ENCODE data around the gene TSR3. TPM values are rescaled to one million over a fixed set of nuclear protein-coding genes. Genes with fewer than 3 reads are reported as not detected.

The TSR3 gene
- total RNA-seq (10 to 100 TPM; 20.3 to 29.5 TPM), polyA plus RNA-seq (10 to 100 TPM; 28.3 to 29.9 TPM)

- no peak within 1 kb of the TSS for H3K27ac ChIP-seq (ENCODE audit: low read depth in 1 of 2, low read length in 2 of 2)
- TF ChIP-seq GABPA (IDR thresholded peaks at IDR 0.05 in 1 of 2, conservative IDR thresholded peaks at IDR 0.05 in 1 of 2) = peak in 1 of 2 donors; percentile 87
- no peak for TF ChIP-seq FOXA2 (IDR thresholded peaks at IDR 0.05)
- TF ChIP-seq, protein P1, sequence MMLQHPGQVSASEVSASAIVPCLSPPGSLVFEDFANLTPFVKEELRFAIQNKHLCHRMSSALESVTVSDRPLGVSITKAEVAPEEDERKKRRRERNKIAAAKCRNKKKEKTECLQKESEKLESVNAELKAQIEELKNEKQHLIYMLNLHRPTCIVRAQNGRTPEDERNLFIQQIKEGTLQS (IDR thresholded peaks at IDR 0.05) = no peak
- peak; percentile 87 for TF ChIP-seq YY1 (IDR thresholded peaks at IDR 0.05)
- no peak for TF ChIP-seq HNF4A (conservative IDR thresholded peaks at IDR 0.05)
- peak within 1 kb of the TSS; percentile 91 to 98 (median 95) for H3K4me3 ChIP-seq (ENCODE audit: low read depth in 1 of 3, low read length in 3 of 3)
- H3K4me1 ChIP-seq (ENCODE audit: control insufficient read depth in 4 of 4, insufficient read depth in 4 of 4, low read length in 3 of 4) = peaks cover 6 to 52% (median 33%) of the 10 kb centered on the region in 4 donors
- peak; percentile 87 for DNase-seq (ENCODE audit: low spot score)
- H3K9ac ChIP-seq (ENCODE audit: low read depth in 1 of 2, low read length in 2 of 2) = peak within 1 kb of the TSS; percentile 20 to 37
- H3K27me3 ChIP-seq (ENCODE audit: control insufficient read depth in 4 of 4, insufficient read depth in 4 of 4, low read length in 3 of 4) = no peaks in the 10 kb centered on the region
- WGBS = under 1% methylated on average over 98 of the region's 98 CpGs
- H3K36me3 ChIP-seq (ENCODE audit: control insufficient read depth in 4 of 4, insufficient read depth in 3 of 4, low read depth in 1 of 4, low read length in 3 of 4) = peaks cover 3 to 14% (median 6%) of the 10 kb centered on the region in 4 donors
- no peaks in the 10 kb centered on the region for H3K9me3 ChIP-seq (ENCODE audit: control insufficient read depth in 4 of 4, low read length in 3 of 4)
Measured at GRCh38 chr16:1351582-1352362, at the start of gene TSR3, which contains the start of gene GNPTG. TSS of gene TSR3 (minus strand) at chr16:1351878. CDS start at chr16:1351804, 74 bp downstream. TSS of gene GNPTG (plus strand) at chr16:1351931. CDS start at chr16:1351966, 35 bp downstream.

DNA sequence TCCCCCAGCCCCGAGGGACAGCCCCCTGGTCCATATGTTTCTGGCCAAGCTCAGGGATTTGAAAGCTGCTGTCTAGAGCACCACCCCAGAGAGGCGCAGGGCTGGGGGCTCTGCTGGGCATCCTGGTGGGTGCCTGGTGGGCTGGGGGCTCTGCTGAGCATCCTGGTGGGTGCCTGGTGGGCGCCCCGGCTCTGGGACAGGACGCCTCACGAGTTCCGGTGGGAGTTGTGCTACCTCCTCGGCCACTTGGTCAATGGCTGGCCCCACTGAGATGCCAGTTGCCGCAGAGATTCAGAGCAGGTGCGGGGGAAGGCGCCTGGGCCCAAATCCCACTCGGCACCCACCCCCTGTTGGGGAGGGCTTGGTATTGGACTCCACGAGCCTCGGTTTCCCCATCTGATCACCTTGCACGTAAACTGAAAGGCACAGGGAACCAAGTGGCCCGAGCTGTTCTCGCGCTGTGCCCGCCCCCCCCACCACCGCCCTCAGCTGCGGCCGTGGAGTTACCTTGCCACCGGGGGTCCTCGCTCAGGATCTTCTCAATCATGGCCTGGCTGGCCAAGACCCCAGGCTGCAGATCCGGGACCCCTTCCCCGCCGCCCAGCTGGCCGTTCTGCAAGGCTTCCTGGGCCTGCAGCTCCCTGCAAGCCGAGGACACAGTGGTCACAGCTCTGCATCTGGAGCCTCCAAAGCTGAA lies 49.5 kb upstream of the TSR3 start:
- H3K9me3 ChIP-seq (ENCODE audit: control insufficient read depth in 4 of 4, low read length in 3 of 4) = no peaks in the 10 kb centered on the region
- H3K4me1 ChIP-seq (ENCODE audit: control insufficient read depth in 4 of 4, insufficient read depth in 4 of 4, low read length in 3 of 4) = no peaks in the 10 kb centered on the region
- no peak overlapping the region for H3K27ac ChIP-seq (ENCODE audit: low read depth in 1 of 2, low read length in 2 of 2)
- no peak for DNase-seq (ENCODE audit: low spot score)
- no peaks in the 10 kb centered on the region for H3K27me3 ChIP-seq (ENCODE audit: control insufficient read depth in 4 of 4, insufficient read depth in 4 of 4, low read length in 3 of 4)
- 91% methylated on average over 29 of the region's 29 CpGs for WGBS
- no peak for TF ChIP-seq RAD21 (IDR thresholded peaks at IDR 0.05)
- TF ChIP-seq YY1 (IDR thresholded peaks at IDR 0.05) = no peak
- TF ChIP-seq GABPA (IDR thresholded peaks at IDR 0.05 in 1 of 2, conservative IDR thresholded peaks at IDR 0.05 in 1 of 2) = no peak
- TF ChIP-seq, protein P1 (IDR thresholded peaks at IDR 0.05) = no peak
- TF ChIP-seq FOXA1 (IDR thresholded peaks at IDR 0.05) = no peak
- TF ChIP-seq TAF1 (conservative IDR thresholded peaks at IDR 0.05) = no peak
- TF ChIP-seq, protein P2, sequence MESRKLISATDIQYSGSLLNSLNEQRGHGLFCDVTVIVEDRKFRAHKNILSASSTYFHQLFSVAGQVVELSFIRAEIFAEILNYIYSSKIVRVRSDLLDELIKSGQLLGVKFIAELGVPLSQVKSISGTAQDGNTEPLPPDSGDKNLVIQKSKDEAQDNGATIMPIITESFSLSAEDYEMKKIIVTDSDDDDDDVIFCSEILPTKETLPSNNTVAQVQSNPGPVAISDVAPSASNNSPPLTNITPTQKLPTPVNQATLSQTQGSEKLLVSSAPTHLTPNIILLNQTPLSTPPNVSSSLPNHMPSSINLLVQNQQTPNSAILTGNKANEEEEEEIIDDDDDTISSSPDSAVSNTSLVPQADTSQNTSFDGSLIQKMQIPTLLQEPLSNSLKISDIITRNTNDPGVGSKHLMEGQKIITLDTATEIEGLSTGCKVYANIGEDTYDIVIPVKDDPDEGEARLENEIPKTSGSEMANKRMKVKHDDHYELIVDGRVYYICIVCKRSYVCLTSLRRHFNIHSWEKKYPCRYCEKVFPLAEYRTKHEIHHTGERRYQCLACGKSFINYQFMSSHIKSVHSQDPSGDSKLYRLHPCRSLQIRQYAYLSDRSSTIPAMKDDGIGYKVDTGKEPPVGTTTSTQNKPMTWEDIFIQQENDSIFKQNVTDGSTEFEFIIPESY (IDR thresholded peaks at IDR 0.05) = no peak
- no peak for TF ChIP-seq HNF4G (IDR thresholded peaks at IDR 0.05)
- no peak for TF ChIP-seq NR2F2 (IDR thresholded peaks at IDR 0.05)
- no peak for TF ChIP-seq FOXA2 (IDR thresholded peaks at IDR 0.05)
- TF ChIP-seq CTCF (IDR thresholded peaks at IDR 0.05; ENCODE audit: low read depth, low read length, missing input control) = no peak
- TF ChIP-seq HNF4A (conservative IDR thresholded peaks at IDR 0.05) = no peak
- no peak for TF ChIP-seq RXRA (IDR thresholded peaks at IDR 0.05)
- no peak for TF ChIP-seq SP1 (IDR thresholded peaks at IDR 0.05)
- TF ChIP-seq, protein P3, sequence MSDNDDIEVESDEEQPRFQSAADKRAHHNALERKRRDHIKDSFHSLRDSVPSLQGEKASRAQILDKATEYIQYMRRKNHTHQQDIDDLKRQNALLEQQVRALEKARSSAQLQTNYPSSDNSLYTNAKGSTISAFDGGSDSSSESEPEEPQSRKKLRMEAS (IDR thresholded peaks at IDR 0.05) = no peak
- TF ChIP-seq JUND (IDR thresholded peaks at IDR 0.05) = no peak
- no peak for TF ChIP-seq EGR1 (IDR thresholded peaks at IDR 0.05; ENCODE audit: low read depth in 2 of 2)
- no peak for TF ChIP-seq REST (IDR thresholded peaks at IDR 0.05)
- H3K9ac ChIP-seq (ENCODE audit: low read depth in 1 of 2, low read length in 2 of 2) = no peak overlapping the region
- H3K36me3 ChIP-seq (ENCODE audit: control insufficient read depth in 4 of 4, insufficient read depth in 3 of 4, low read depth in 1 of 4, low read length in 3 of 4) = peaks cover 7 to 53% (median 12%) of the 10 kb centered on the region in 4 donors
- H3K4me3 ChIP-seq (ENCODE audit: low read depth in 1 of 3, low read length in 3 of 3) = no peak overlapping the region

Data from liver (tissue), 9 donors.